HG03108 (cell line): ENCODE data around the gene SLC25A53.
"Not testable (repeated sequence)": the region's sequence is repeated elsewhere in the genome, so short reads cannot be mapped to it uniquely, and the experiment has no call there.

ENCODE experiments used
- ATAC-seq: cut with Tn5 transposase; IDR thresholded peaks from one replicate; pipeline ENCODE4 v1.9.1; 2021; ENCODE audit warnings: moderate library complexity; ENCODE audit not compliant: unreplicated experiment

Gene SLC25A53

DNA sequence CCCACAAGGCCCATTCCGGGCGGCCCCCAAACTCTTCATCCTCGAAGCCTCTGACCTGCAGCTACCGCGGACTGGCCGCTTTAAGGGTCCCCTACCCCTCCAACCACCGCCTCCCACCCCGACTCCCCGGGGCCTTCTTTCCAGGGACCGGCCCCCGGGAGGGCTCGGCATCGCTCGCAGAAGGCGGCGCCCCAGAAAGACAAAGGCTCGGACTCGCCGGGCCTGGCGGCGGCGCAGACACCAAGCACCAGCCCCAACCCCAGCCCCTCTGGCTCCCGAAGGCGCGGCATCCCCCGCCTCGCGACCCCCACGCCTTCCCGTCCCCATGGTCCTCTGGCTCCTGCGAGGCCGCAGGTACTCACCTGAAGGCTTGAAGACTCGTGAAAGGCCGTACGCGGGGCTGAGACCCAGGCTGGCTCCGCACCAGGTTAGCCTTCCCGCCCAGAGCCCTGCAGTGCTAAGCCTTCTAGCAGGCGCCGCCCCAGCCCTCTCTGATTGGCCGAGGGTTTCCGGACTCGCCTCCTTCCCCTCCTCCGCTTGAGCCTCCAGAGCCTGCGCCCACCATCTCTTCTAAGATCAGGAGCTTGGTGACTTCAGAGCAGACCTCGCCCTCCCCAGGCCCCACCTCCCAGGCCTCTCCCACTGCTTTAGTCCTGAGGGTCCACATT is 80.9 kb downstream of the SLC25A53 start, which contains the start of gene TMSB15C:
TSS of gene TMSB15C (minus strand) at position 459 of the 668 bp plus-strand sequence.
- ATAC-seq = peak; percentile 96

DNA sequence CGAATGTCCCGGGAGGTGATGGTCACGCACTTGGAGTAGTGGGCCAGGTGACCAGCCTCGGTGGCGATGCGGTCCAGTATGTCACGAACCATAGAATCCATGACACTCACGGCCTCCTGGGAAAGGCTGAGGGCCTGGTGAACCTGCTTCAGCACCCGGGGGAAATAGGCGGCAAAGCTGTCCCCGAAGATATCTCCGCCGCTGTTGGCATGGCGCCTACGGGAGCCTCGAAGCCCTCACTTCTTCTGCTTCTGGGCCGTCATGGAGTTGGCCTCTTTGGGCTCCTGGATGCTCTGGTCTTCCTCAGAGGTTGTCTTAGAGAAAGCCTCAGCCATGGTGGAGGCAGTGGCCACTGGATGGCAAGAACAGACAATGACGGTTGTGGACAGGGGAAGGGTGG is 94.2 kb downstream of the SLC25A53 start:
- ATAC-seq = not testable (repeated sequence)

DNA sequence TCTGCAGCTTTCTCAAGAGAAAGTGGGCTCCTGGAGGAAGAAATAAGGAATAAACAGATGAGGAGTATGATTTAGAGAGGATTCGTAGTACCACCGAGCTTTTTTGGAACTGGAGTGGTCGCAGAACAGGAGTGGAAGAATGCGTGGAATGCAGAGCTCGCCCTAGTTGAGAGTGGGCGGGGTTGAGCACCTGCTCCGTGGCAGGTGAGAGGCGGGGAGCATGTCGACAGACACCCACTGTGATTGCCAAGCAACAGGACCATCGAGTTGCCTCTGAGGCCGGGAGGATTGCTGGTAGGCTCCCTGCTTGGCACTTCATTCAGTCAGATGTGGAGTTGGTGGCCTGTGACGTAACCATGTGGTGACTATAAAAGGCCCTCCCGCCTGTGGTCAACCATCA is 101.9 kb downstream of the SLC25A53 start:
- not testable (repeated sequence) for ATAC-seq
